Subcutaneous adipose tissue (tissue), 4 donors: ENCODE results near the gene STMND1. TPM values are rescaled to one million over a fixed set of nuclear protein-coding genes. Genes with fewer than 3 reads are reported as not detected.

Experiments used
- total RNA-seq, 4 donors: library from RNA; depleted of rRNA; stranded (reverse); fragments of >200 nt; gene quantifications; one replicate each; pipeline ENCODE4 v1.1.0, GENCODE V29; 2016
- TF ChIP-seq, protein P1 (sequence below): fragments of 450-650 bp; IDR thresholded peaks from one replicate; pipeline ENCODE4 v1.5.1; 2016; ENCODE audit warnings: low read depth, mild to moderate bottlenecking, control low read depth, antibody characterized with exemption, moderate library complexity

Gene STMND1
- total RNA-seq, 4 donors from 2014 or later: not detected

DNA sequence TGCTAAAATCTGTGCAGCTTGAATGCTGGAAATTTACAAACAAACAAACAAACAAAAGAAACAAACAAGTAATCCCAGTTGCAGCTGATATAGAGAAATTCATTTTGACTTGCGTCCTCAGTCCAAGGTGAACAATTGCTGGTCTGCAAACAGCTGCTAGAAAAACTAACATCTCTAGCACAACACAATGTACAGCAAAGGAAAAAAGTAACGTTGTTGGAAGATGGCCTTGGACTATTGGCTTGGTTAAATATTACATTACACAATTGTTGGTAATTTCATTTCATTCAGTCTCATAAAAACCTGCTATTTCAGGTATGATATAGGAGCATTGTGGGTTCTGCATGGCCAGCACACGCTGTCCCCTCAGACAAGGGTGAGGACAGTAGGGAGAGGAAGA is 50.0 kb downstream of the STMND1 start:
- TF ChIP-seq, protein P1, sequence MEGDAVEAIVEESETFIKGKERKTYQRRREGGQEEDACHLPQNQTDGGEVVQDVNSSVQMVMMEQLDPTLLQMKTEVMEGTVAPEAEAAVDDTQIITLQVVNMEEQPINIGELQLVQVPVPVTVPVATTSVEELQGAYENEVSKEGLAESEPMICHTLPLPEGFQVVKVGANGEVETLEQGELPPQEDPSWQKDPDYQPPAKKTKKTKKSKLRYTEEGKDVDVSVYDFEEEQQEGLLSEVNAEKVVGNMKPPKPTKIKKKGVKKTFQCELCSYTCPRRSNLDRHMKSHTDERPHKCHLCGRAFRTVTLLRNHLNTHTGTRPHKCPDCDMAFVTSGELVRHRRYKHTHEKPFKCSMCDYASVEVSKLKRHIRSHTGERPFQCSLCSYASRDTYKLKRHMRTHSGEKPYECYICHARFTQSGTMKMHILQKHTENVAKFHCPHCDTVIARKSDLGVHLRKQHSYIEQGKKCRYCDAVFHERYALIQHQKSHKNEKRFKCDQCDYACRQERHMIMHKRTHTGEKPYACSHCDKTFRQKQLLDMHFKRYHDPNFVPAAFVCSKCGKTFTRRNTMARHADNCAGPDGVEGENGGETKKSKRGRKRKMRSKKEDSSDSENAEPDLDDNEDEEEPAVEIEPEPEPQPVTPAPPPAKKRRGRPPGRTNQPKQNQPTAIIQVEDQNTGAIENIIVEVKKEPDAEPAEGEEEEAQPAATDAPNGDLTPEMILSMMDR: no peak

DNA sequence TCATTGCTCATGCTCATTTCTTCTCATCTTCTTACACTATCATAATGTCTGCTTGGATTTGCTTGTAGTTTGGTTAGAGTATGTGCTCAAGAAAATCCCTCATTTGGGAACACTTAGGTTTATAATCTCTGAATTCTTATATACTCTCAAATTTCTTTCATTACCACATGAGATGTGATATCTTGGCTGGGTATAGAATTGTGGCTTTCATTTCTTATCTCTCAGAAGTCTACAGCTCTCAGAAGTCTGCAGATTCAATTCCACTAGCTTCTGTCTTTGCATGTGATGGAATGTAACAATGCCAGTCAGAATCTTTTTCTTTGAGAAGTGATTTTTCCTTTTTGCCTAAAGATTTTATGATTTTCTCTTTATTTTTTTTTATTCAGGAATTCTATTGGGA is 50.9 kb downstream of the STMND1 start:
- TF ChIP-seq, protein P1: no peak

DNA sequence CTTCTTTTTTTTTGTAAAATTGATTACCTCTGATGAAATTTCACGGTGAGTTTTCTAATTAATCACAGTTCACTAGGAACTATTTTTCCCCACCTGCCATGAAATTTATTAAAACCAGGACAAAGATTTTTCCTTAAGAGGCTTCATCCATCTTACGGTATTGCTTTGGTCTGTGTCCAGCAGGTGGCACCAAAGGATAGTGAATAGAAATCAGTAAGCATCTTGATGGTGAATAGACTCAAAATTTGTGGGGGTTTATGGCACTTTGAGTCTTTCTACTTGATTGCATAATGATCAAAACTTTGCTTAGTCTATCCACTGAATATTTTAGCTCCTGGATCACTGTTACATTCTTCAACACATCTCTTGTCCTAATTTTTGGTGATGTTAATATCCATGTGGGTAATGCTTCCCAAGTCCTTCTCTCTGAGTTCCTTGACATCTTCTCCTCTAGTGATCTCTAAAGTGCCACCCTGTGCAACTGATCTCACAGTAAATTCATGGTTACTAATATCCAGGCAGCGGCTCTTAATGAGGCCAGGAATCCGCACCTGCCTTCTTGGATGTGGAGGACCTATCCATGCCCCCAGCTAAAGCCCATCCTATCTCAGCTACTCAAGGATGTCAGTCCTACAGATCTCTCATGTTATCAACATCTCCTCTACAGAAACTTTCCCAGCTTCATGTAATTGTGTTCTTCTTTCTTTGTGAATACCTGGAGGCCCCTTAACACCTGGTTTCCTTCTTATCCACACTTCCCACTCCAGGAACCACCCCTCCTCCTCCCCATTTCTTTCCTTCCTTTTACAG is 54.5 kb downstream of the STMND1 start:
- TF ChIP-seq, protein P1: no peak

DNA sequence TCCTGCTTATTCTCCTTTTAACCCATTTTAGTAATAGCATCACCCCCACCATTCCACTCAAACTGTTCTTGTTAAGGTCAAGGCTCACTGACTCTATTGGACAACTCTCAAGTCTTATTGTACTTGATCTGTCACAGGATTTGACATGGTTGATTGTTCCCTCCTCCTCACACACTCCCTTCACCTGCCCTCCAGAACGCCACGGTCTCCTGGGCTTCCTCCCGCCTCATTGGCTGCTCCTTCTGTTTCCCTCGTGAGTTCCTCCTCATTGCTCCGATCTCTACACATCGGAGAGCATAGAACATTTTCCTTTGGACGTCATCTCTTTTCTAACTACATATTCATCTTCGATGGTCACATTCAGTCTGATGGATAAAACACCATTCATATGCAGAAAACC is 55.1 kb downstream of the STMND1 start:
- TF ChIP-seq, protein P1: no peak

DNA sequence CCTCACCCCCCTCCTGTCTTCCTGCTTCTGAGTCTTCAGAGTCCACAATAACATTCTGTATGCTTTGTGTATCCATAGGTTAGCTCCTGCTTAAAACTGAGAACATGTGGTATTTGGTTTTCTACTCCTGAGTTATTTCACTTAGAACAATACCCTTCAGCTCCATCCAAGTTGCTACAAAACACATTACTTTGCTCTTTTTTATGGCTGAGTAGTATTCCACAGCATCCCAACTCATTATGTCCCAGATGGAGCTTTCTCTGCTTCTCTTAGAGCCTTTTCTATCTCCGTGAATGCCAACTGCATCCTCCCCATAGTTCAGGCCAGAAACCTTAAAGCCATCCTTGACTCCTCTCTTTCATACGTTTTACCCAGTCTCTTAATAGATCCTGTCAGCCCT is 55.8 kb downstream of the STMND1 start:
- TF ChIP-seq, protein P1: no peak

DNA sequence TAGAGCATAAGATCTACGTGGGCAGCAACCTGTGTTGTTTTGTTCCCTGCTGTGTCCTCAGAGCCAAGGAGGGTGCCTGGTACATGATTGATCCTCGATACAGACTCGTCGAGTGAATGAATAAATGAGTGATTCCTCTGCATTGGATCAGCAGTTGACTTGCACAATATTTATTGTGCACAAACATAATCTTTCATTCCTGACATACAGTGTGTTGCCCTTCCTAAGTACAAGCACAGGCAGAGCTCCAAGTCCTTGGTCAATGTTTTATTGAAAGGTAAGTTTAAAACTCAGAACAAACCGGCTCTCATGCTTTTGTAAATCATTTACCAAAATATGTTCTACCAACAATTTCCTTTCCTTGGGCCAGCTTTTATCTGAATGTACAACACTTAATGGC is 57.4 kb downstream of the STMND1 start:
- TF ChIP-seq, protein P1: no peak

DNA sequence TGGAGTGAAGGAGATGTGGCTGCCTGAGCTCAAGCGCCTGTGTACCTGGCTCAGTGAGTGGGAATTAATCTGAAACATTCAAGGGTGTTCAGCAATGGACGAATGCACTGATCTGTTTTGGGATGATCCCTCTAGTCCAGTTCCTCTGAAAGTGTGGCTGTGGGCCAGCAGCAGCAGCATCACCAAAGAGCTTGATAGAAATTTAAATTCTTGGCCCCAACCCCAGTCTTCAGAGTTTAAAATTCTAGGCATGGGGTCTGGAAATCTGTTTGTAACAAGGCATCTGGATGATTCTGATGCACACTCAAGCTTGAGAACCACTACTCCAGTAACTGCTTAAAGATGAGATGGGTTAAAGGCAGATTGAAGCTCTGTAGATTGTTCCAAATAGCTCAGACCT is 59.2 kb downstream of the STMND1 start:
- TF ChIP-seq, protein P1: no peak
